GM10847 (cell line): ENCODE measurements around the gene KRR1.

Experiments
- POLR2A ChIP-seq: IDR thresholded peaks from 2 replicates; pipeline ENCODE4 v1.6.1; 2011; ENCODE audit not compliant: insufficient read length; ENCODE audit errors: extremely low read depth

The KRR1 gene

DNA sequence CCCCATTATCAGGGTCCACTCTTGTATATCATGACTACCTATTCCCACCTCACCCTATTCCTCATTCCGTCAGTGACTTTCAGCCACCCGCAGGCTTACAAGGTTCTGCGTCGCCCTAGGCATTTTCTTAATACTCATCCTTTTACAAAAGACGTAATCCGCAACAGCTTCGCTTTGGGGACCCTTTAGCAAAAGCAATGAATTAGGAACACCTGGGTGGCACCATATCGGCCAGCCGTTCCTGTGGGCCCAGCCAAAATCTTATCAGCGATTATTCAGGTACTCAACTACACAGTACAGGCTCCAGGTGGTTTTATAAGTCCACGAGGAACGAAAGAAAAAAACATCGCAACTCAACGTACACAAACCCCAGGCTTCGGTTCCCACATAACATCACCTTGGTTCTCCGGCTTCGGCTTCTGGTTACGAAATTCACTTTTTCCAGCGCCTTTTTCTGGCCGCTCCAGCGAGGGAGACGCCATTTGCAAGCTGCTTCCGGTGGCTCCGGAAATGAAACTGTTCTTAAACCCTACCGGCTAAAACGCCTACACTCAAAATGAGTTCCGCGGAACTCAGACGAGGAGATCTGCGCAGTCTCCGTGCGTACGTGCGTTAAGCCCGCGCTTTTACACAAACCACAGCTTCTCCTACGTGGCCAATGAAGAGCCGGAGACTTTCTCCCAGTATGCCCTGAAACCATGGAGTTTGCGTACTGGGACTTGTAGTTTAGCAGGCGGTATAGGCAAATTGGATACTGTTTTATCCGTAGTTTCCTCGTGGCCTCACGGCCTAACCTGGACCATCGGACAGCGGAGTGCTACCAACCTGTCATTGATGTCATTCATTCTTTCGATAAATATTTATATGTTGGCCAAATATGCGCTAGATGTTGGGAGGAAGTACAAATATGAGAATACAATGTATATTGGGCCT, at the start of gene KRR1:
TSS of gene KRR1 (minus strand) at position 494 of the 933 bp plus-strand sequence. CDS start at position 482, 12 bp downstream.
- TF ChIP-seq POLR2A, result no peak

DNA sequence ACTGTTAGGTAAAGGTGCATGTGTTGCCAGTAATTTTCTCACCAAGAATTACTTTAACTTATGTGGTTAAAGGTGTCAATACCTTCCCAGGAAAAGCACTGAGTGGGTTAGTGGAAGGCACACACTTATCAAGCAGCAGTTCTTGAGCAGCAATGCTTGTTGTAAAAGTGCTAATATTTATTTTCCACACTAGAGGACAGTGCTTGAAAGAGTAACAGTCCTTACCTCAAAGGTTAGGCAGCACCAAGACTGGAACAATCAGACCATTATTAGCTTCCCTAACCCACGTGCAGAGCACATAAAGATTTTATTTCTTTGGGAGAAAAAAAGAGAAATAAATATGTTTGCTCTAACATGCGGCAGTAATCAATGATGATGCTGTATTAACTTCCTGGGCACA, 48.8 kb upstream of the KRR1 start:
- no peak for TF ChIP-seq POLR2A

DNA sequence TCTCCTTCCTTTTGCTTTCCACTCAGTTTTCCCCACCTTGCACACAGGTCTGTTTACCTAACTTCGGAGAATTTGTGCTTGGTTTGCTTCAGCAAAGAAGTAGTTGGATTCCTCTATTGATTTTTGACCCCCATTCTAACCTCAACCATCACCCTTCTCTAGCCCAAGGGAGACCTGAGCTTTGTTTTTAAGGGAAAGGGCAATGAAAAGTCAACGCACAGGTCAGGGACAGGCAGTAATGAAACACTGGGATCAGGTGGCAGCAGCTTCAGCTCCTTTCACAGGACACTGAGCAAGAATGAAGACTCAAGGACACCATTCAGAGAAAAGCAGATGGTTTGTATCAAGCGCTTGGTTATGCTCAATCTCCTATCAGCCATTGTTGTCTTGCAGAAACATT, 46.9 kb upstream of the KRR1 start:
- TF ChIP-seq POLR2A, result no peak

DNA sequence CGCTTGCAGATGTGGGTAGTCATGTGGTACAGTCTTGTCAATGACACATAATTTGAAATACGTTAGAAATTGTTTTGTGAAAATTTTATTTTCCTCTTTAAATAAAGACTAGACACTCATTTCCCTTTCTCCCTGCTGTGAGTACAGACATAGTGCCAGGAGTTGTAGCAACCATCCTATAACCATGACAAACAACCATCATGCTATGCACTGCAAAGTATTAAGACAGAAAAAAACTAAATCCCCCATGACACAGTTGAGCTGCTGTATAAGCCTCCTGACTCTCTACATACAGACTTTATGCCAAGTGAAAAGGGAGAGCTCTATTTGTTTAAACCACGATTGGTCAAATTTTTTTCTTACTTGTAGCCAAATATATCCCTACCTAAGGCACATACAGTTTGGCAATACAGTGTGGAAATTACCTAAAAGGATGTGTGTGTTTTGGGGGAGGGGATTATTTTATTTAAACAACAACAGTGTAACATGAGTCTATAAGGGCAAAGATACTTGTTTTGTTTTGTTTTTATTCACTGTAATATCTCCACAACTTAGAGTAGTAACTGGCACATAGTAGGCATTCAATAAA, 45.0 kb upstream of the KRR1 start:
- no peak for TF ChIP-seq POLR2A

DNA sequence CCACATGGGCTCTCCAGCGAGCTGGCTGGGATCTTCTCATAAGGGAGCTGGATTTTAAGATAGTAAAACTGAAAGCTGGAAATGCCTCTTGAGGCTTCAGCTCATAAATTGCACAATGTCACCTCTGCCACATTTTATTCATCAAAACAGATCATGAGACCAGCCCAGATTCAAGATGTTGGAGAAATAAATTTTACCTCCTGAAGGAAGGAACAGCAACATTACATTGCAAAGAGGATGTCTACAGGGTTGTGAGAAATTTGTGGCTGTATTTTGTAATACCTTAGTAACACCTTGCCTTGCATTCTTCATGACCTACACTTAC, 43.1 kb upstream of the KRR1 start:
- TF ChIP-seq POLR2A, result no peak

DNA sequence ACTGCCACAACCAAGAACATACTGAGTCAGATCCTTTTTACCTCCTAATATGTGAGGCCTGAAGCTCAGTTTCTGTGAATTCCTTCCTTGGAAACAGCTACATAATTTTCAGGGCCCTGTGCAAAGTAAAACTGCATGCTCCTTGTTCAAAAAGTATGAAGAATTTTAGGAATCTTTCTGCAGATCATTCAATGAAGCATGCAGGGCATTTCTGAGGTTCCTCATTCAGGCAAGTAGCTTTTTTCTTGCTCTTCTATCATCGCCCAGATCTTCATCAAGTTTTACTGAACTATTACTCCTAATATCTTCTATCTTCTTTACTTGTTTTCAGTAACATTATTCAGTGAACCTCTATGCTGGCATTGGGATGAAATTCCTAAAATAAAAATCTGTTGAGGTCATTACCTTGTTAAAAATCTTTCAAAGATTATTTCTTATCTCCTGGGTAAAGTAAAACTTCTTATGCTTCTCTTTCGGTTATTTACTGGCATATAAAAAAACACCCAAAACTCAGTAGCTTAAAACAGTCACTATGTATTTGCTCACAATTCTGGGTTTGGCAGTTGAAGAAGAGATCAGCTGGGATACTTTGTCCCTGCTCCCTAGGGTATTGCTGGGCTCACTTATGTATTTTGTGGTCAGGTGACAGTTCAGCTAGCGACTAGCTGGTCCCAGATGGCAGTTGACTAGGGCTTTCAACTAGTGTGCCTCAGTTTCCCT, 42.6 kb upstream of the KRR1 start:
- TF ChIP-seq POLR2A, result no peak

DNA sequence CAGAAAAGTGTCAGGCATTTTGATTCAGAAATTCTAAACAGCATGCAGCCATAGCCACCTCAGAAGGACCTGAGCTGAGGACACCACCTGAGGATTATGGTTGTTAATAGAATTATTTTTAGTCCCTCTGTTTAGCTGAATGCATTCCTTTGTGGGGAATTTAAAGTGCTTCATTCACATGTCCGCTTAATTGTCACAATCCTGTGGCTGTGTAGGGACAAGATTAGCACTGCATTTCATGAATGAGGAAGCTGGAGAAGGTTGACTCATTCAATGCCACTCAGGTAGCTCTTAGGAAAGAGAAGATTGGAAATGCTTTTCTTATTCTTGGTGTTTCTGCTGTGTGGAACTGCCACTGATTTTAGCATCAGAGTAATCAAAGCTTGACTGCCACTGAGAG, 42.0 kb upstream of the KRR1 start:
- no peak for TF ChIP-seq POLR2A

DNA sequence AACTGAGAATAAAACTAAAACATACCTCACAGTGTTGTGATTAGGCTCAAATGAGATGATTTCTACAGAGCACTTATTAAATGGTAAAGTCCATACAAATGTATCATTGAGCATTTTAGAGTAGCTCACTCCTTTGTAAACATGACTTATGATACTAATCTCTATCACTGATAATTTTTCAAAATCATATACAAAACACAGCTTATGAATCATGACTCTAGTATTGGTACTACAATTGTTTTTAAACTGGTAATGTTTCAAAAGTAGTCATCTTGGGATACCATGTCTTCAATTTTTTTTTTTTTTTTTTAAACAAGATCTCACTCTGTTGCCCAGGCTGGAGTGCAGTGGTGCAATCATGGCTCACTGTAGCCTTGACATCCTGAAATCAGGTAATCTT, 40.1 kb upstream of the KRR1 start:
- TF ChIP-seq POLR2A, result no peak

DNA sequence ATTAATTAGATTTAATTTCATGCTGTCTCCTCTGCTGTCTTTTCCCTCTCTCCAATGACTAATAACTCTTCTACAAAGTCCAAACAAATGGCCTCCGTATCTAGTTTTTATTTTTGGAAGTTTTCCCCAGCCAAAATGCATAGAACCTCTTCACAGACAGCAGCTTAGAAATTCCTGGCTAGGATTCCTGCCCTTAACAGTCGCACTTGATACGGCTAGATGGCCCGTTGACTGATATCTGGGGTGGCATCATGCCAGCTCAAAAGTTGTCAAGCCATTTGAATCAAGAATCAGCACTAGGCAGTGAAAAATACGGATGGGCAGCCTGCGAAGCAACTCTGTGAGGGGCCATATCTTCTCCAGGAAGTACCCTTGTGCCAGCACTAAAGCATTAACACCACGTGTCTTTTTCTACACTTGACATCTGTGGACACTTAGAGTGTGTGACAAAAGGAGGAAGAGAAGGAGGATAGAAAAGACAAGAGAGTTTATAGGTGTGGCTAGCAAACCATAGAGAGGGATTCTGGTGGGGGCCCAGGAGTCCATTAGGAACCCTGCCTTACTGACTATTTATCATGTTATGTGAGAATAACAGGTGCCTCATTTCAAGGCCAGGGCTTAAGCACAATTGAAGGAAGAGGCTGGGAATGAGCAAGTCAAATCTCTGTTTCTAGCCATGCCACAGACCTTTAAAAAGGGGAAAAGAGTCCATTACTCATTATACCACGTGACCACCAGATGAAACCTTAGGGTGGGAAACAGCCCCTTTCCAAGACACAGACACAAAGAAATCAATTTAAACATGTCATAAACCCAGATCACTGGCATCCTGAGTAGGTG, 39.2 kb upstream of the KRR1 start:
- TF ChIP-seq POLR2A, result no peak

DNA sequence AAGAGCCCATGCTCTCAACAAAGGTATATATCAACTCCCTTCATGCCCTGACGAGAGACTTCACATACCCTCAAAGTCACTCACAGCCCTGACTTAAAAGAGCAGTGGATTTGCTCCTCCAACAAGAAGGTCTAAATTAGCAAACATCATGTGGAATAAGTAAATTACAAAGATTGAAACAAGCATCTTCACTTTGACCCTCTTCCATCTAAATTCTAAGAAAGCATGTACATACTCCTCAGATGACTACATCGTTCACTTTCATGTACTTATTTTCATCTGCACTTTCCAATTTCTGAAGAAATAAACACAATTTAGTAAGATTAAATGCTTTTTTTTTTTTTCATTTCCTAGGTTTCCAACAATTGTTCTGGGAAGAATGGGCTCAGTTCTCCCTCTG, 38.6 kb upstream of the KRR1 start:
- TF ChIP-seq POLR2A, result no peak

DNA sequence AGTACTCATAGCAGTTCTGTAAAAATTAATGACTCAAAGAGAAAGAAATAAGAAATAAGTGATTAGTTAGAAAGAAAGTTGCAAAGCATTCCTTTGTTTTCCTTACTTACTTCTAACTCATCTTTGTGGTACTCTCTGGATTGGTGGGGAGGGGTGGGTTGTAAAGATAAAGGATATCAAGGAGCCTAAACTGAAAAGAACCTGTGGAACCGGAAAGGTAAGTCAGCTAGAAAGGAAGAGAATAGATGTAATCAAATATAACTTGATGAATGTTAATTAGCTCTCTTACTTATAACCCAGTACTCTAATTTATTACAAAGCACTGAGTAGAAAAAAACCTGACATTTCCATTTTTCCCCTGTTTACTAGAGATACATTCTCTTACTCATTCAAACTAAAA, 37.5 kb upstream of the KRR1 start:
- TF ChIP-seq POLR2A, result no peak

DNA sequence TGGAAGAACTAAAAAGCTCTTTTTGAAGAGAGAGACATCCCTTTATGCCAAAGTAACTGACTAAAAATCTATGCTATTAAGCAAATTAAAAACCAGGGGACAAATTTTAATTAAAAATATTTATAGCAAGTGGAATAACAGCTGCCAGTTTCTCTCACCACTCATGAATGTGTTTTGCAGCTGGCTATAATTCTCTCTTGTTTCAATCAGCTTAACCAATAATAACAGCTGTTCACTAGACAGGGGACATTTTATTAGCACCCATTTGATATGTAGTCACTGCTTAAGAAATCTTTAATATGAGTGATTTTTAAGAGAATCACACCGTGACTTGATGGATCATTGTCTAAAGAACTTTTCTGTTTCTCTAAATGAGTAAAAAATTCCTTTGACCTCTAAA, 34.2 kb upstream of the KRR1 start:
- TF ChIP-seq POLR2A, result no peak

DNA sequence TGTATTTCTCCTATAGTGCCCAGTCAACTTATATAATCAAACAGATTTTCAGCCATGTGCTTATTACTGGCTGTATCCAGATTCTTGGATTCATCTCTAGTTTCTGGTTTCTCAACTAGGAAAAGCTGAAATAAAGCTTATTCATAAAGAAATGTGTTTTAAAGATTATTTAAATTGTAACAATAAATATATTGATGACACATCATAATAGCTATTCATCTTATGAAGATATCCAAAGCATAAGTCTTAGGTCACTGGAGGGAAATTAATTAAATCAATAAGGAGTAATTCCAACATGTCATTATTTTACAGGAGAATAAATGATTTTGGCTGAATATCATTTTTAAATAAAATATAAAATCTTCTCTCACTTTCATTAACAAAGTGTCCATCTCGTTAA, 32.1 kb upstream of the KRR1 start:
- TF ChIP-seq POLR2A, result no peak

DNA sequence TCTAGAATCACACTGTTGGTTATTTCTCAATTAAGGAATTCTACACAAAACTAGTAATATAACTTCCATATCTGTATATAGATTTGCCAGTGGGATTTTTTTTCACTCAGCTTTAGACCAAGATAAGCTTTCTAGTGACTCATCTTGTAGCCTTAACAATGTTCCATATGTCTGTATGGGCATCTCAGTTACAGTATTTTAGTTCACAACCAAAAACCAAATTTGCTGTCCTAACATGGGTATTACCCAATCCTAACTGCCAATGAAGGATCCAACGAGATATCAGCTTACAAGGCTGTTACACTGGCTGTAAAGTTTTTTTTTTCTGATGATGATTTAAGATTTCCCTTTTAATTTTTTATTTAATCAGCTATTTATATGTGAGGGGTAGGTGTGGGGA, 31.5 kb upstream of the KRR1 start:
- no peak for TF ChIP-seq POLR2A

DNA sequence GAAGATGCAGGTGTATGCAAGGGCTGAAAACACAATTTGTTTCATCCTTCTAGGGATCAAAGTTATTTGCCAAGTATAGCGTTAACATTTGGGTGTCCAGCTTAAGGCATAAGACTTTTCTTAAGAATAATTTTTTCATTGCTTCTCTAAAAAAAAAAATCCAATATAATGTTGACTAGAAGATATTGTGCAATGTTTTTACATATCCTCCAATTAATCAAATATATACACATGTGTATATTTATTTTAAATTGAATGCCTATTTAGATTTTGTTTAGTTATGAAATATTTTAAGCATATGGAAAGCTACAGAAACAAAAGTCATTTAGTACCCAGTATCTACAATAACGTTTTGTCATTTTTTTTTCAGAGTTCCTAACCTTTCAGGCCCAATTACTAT, 28.5 kb upstream of the KRR1 start:
- TF ChIP-seq POLR2A, result no peak

DNA sequence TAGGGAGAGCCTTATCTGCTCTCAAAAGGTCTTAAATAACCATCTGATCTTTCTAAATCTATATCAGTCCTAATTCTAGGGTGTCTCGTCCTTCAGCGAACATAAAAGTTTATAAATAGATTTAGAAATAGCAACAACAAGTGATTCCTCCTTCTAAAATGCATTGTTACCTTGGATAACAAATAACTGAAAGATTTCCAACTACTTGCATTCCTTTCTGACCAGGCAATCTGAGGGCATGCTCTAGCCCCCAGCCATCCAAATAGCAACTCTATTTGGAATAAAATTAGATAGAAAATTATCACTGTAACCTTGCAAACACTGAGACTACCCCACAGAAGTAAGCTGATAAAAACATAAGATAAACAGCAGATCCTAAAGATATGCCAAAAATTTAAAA, 21.8 kb upstream of the KRR1 start:
- TF ChIP-seq POLR2A, result no peak

DNA sequence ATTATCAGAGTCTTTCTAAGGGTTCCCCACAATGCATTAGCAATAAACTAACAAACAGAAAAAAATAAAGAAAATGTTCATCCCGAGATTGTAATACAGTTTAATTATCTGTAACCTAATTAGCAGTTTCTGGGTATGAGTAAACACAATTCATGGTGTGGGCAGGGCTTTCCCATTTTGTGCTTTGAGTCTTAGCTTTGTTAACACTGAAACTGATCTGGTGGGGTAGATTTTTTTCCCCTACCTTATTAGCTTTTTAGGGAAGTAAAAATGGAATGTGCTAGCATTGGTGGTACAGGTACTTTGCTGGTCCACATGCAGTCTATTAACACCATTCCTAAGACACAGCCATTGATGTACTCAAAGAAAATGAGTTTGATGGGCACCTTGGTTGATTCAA, 18.4 kb upstream of the KRR1 start:
- TF ChIP-seq POLR2A, result no peak
